ENCODE data around the gene FAM81A.

- TF ChIP-seq, protein P1, sequence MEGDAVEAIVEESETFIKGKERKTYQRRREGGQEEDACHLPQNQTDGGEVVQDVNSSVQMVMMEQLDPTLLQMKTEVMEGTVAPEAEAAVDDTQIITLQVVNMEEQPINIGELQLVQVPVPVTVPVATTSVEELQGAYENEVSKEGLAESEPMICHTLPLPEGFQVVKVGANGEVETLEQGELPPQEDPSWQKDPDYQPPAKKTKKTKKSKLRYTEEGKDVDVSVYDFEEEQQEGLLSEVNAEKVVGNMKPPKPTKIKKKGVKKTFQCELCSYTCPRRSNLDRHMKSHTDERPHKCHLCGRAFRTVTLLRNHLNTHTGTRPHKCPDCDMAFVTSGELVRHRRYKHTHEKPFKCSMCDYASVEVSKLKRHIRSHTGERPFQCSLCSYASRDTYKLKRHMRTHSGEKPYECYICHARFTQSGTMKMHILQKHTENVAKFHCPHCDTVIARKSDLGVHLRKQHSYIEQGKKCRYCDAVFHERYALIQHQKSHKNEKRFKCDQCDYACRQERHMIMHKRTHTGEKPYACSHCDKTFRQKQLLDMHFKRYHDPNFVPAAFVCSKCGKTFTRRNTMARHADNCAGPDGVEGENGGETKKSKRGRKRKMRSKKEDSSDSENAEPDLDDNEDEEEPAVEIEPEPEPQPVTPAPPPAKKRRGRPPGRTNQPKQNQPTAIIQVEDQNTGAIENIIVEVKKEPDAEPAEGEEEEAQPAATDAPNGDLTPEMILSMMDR (optimal IDR thresholded peaks at IDR 0.05 in 1 of 3, IDR thresholded peaks at IDR 0.05 in 1 of 3, conservative IDR thresholded peaks at IDR 0.05 in 1 of 3; ENCODE audit: extremely low read depth in 1 of 3, insufficient read depth in 2 of 3, low read length in 3 of 3): no peak
- no peak for TF ChIP-seq EZH2 (IDR thresholded peaks at IDR 0.05; ENCODE audit: low read length)
These were observed 41.8 kb upstream of the FAM81A start for GRCh38 chr15:59396211-59396610.
